Stomach (tissue), 4 donors: ENCODE measurements around the gene CNTN4.

Experiments
- CTCF ChIP-seq, 7 experiments: fragments of 450-650 bp in 4 of 7; fragments of 200-600 bp in 3 of 7; sonication (generic) in 3 of 7; IDR thresholded peaks; one replicate each; pipeline ENCODE4 v1.5.1; 2016 to 2019; ENCODE audit warnings: antibody characterized with exemption in 7 of 7, control low read depth in 2 of 7, mild to moderate bottlenecking in 1 of 7
- POLR2A ChIP-seq, 4 donors: fragments of 450-650 bp; IDR thresholded peaks; one replicate each; pipeline ENCODE4 v1.6.1; 2016; ENCODE audit warnings: antibody characterized with exemption in 4 of 4, control low read depth in 2 of 4, mild to moderate bottlenecking in 1 of 4, moderate library complexity in 1 of 4
- POLR2AphosphoS5 ChIP-seq, 3 donors: sonication (generic); formaldehyde crosslinking; IDR thresholded peaks; one replicate each; pipeline ENCODE4 v1.6.1; 2016; ENCODE audit warnings: antibody characterized with exemption in 3 of 3

GRCh38 chr3:2456788-2457187, 358.1 kb downstream of the CNTN4 start:
- TF ChIP-seq POLR2AphosphoS5 (IDR thresholded peaks at IDR 0.05) = no peak
- TF ChIP-seq POLR2A (IDR thresholded peaks at IDR 0.05) = no peak
- TF ChIP-seq CTCF (IDR thresholded peaks at IDR 0.05) = no peak
